Gastrocnemius medialis (tissue), 4 donors: Measurements from ENCODE around the gene ZSCAN25.

Experiments used
- CTCF ChIP-seq, 5 experiments: fragments of 450-650 bp in 3 of 5; fragments of 200-600 bp in 2 of 5; sonication (generic) in 2 of 5; IDR thresholded peaks in 4 of 5; conservative IDR thresholded peaks in 1 of 5; 1 replicate in 4 of 5; 2 replicates in 1 of 5; pipeline ENCODE4 v1.5.1; 2016 to 2019; ENCODE audit warnings: antibody characterized with exemption in 5 of 5, mild to moderate bottlenecking in 3 of 5, moderate library complexity in 3 of 5
- POLR2A ChIP-seq, 2 donors: fragments of 450-650 bp; IDR thresholded peaks; one replicate each; pipeline ENCODE4 v1.6.1; 2017; ENCODE audit warnings: antibody characterized with exemption in 2 of 2, mild to moderate bottlenecking in 2 of 2, moderate library complexity in 2 of 2

DNA sequence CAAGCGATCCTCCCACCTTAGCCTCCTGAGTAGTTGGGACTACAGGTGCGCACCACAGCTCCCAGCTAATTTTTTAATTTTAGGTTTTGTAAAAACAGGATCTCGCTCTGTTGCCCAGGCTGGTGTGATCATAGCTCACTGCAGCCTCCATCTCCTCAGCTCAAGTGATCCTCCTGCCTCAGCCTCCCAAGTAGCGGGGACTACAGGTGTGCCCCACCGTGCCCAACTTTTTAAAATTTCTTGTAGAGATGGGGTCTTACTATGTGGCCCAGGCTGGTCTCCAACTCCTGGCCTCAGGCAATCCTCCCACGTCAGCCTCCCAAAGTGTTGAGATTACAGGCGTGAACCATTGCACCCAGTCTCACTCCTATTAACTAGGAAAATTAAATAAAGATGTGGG, 11.2 kb upstream of the ZSCAN25 start:
- no peak for TF ChIP-seq CTCF (IDR thresholded peaks at IDR 0.05 in 4 of 5, conservative IDR thresholded peaks at IDR 0.05 in 1 of 5)
- no peak for TF ChIP-seq POLR2A (IDR thresholded peaks at IDR 0.05)
